ENCODE results near the gene UNKL. TPM values are rescaled to one million over a fixed set of nuclear protein-coding genes. Genes with fewer than 3 reads are reported as not detected.

Gene UNKL
- total and polyA plus RNA-seq, 2 donors (not counting 1 experiment from before 2014, with no cell fraction given) = 53.9 to 178 TPM

DNA sequence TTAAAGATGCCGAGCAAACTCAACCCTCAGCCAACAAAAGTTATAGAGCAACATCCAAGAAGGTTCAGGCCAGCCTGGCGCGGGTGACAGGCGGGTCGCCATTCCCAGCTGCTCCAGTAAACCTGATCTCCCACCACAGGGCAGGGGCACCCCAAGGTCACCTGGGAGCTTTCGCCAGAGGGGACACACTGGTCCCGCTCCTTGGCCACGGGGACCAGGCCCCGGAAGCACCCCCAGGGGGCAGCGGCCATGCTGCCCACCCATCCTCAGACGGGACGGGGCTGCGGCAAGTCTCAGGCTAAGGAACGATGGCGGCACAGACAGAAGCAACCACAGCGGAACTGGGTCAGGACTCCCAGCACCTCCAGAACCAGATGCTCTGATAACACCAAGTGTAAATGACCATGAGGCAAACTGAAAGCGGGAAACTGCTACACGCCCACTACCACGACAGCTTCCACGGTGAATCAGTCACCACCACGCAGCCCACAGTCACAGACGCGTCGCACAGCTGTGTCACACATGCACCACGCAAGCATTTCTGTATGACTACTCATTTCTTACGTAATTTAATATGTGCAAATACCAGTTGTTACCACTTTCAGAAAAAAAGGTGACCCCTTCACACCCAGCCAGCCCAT, 44.0 kb upstream of the UNKL start:
- H3K9ac ChIP-seq (ENCODE audit: low read length) = peak overlapping the region; percentile 65
- Mint-ChIP-seq H3K9me3 (ENCODE audit: insufficient read depth) (no peaks in the 10 kb centered on the region), H3K27ac (peak overlapping the region; percentile 97), H3K27me3 (no peaks in the 10 kb centered on the region), H3K4me1 (peaks cover 28% of the 10 kb centered on the region), H3K4me3 (peak overlapping the region; percentile 81)
- H3K4me2 ChIP-seq (replicated peaks; ENCODE audit: low read depth, low read length, poor library complexity, severe bottlenecking) = peak overlapping the region; percentile 70
- H3K79me2 ChIP-seq (ENCODE audit: control insufficient read depth, insufficient read depth, low read length) = peaks cover 82% of the 10 kb centered on the region
- intact Hi-C loops (cut with micrococcal nuclease) = loop anchor here (1.0 to 2.0 kb wide), 2 partner anchors 17 to 34 kb away; partner anchors contain the start of genes CLCN7 and TELO2
- peaks cover 0 to 3% (median 0%) of the 10 kb centered on the region in 3 donors for H3K9me3 ChIP-seq (ENCODE audit: control extremely low read depth in 1 of 3, control insufficient read depth in 2 of 3, insufficient read depth in 1 of 3, low read length in 2 of 3)
- peak overlapping the region; percentile 23 for H2AFZ ChIP-seq (ENCODE audit: insufficient read depth, low read depth, low read length, poor library complexity, severe bottlenecking)
- ChIA-PET POLR2A (interaction anchor here (1.0 to 2.6 kb wide), 5 partner anchors 15 to 50 kb away, joined by 4 to 16 read pairs (median 12); partner anchors contain the start of genes CLCN7, TELO2 and UQCC4), CTCF (interaction anchor here (0.6 to 1.2 kb wide), 6 partner anchors 18 to 86 kb away, joined by 3 to 5 read pairs (median 4); no protein-coding TSS in a partner anchor)
- WGBS (ENCODE audit: insufficient coverage) = 67% methylated on average over 26 of the region's 26 CpGs
- no peak for DNase-seq
- no peaks in the 10 kb centered on the region for H3K27me3 ChIP-seq (replicated peaks in 1 of 4; ENCODE audit: control extremely low read depth in 1 of 4, control insufficient read depth in 3 of 4, insufficient read depth in 4 of 4, low read length in 3 of 4)
- H4K20me1 ChIP-seq (ENCODE audit: control insufficient read depth, insufficient read depth, low read length, poor library complexity, severe bottlenecking) = no peaks in the 10 kb centered on the region
- TF ChIP-seq CTCF (IDR thresholded peaks at IDR 0.05) = no peak
- no peak for TF ChIP-seq EZH2 (IDR thresholded peaks at IDR 0.05; ENCODE audit: borderline replicate concordance, insufficient read depth, low read depth, low read length, poor library complexity, severe bottlenecking)
- peaks cover 5 to 71% of the 10 kb centered on the region in 2 experiments for H3K36me3 ChIP-seq (replicated peaks in 1 of 2; ENCODE audit: control extremely low read depth in 1 of 2, control insufficient read depth in 1 of 2, extremely low read depth in 1 of 2, insufficient read depth in 2 of 2, low read length in 1 of 2)
- peaks cover 31 to 34% of the 10 kb centered on the region in 2 donors for H3K4me1 ChIP-seq (ENCODE audit: control insufficient read depth in 2 of 2, insufficient read depth in 2 of 2, low read length in 2 of 2)
- peak overlapping the region in 3 of 5 experiments; percentile 38 to 51 (median 50) for H3K4me3 ChIP-seq (ENCODE audit: control extremely low read depth in 1 of 5, extremely low read depth in 1 of 5, insufficient read depth in 1 of 5, low read depth in 2 of 5, low read length in 4 of 5)
- ATAC-seq (ENCODE audit: low read depth) = peak; percentile 60
- peak overlapping the region; percentile 98 for H3K27ac ChIP-seq (ENCODE audit: low read length in 2 of 2)

Measured in B cell (primary cell).